ENCODE results near the gene NR6A1.
"Not testable (repeated sequence)": the region's sequence is repeated elsewhere in the genome, so short reads cannot be mapped to it uniquely, and the experiment has no call there.

The NR6A1 gene

DNA sequence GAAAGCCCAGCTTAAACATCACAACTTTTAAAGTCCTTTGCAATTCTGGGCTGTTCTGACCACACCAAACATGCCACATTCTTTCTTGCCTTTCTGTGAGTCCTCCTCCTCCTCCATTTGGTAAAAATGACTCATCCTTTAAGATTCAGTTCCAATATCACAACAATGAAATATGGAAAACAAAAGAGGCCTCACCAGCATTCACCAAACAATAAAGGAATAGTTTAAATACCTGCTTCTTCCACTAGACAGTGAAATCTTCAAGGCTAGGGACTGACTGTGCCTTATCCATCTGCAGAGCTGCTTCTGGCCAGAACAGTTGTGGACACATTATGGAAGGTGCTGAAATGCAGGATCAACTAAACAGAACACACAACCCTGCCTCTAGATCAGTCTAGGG lies 36.0 kb downstream of the NR6A1 start:
- Histone ChIP-seq H3K27ac (no peak overlapping the region), H3K4me3 (no peak overlapping the region), H3K9me3 (ENCODE audit: low read depth, low read length) (no peaks in the 10 kb centered on the region), H3K36me3 (ENCODE audit: insufficient read depth, low read length) (no peaks in the 10 kb centered on the region), H3K9ac (ENCODE audit: insufficient read length) (no peak overlapping the region)
- TF ChIP-seq FOXP2 (optimal IDR thresholded peaks at IDR 0.05; ENCODE audit: control extremely low read depth, extremely low read length, insufficient read depth), result no peak
- TF ChIP-seq EZH2 (IDR thresholded peaks at IDR 0.05), result no peak
- TF ChIP-seq POLR2AphosphoS5 (IDR thresholded peaks at IDR 0.05; ENCODE audit: borderline replicate concordance, low read depth, low read length), result no peak
- no peak for DNase-seq (ENCODE audit: low read depth, low spot score)

DNA sequence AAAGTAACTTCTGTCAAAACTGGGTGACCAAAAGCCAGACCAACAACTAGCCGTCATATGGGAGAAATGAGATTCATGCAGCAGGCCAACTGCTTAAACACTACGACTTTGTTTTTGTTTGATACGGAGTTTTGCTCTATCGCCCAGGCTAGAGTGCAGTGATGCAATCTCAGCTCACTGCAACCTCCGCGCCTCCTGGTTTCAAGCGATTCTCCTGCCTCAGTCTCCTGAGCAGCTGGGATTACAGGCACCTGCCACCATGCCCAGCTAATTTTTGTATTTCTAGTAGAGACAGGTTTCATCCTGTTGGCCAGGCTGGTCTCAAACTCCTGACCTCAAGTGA lies 36.4 kb downstream of the NR6A1 start:
- not testable (repeated sequence) for DNase-seq (ENCODE audit: low read depth, low spot score); H3K27ac ChIP-seq; H3K36me3 ChIP-seq (ENCODE audit: insufficient read depth, low read length); H3K9ac ChIP-seq (ENCODE audit: insufficient read length); H3K4me3 ChIP-seq; H3K9me3 ChIP-seq (ENCODE audit: low read depth, low read length)

DNA sequence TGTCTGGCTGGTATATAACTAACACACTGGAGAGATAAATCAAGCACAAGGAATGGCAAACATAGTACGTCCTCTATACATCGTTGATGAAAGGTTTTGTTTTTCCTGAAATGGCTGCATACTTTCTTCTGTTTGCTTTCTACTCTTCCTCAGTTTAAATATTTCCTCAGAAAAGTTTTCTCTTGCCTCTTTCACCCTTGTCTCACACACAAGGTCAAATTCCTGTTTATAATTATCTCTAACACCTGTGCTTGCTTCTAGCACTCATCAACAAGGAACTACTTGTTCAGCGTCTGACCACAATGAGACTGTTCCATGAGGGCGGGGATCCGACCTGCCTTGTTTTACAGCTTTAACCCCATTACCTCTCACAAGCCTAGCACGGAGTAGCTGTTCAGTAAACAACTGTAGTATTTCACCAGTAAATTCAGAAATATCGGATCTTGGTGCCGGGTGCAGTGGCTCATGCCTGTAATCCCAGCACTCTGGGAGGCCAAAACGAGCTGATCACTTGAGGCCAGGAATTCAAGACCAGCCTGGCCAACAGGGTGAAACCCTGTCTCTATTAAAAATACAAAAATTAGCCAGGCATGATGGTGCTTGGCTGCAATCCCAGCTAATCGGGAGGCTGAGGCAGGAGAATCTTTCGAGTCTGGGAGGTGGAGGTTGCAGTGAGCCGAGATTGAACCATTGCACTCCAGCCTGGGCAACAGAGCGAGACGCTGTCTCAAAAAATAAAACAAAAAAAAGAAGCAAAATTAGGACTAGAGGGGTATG lies 37.0 kb downstream of the NR6A1 start:
- H3K9ac ChIP-seq (ENCODE audit: insufficient read length), result no peak overlapping the region

DNA sequence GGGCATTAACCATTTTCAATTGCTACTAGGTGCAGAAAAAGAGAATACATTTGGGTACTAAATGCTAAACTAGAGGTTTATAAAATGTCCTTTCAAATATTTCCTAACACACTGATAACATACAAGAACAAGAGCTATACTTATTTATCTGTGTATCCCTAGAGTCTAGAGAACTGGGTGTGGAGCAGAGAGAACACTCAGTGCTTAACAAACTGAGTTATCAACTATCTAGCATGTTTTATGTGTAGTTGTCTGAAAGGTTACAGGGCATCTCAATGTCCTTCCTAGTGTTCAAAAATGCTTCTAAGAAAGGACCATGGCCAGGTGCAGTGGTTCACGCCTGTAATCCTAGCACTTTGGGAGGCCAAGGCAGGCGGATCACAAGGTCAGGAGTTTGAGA lies 40.3 kb downstream of the NR6A1 start:
- H3K9me3 ChIP-seq (ENCODE audit: low read depth, low read length), result no peaks in the 10 kb centered on the region
- H3K9ac ChIP-seq (ENCODE audit: insufficient read length), result no peak overlapping the region
- TF ChIP-seq EZH2 (IDR thresholded peaks at IDR 0.05) (no peak), POLR2AphosphoS5 (IDR thresholded peaks at IDR 0.05; ENCODE audit: borderline replicate concordance, low read depth, low read length) (no peak), FOXP2 (optimal IDR thresholded peaks at IDR 0.05; ENCODE audit: control extremely low read depth, extremely low read length, insufficient read depth) (no peak)
- DNase-seq (ENCODE audit: low read depth, low spot score), result no peak
- no peak overlapping the region for H3K27ac ChIP-seq
- no peaks in the 10 kb centered on the region for H3K36me3 ChIP-seq (ENCODE audit: insufficient read depth, low read length)
- H3K4me3 ChIP-seq, result no peak overlapping the region

More for the DNA sequence above, 37.0 kb downstream of the NR6A1 start:
- DNase-seq (ENCODE audit: low read depth, low spot score), result no peak
- Histone ChIP-seq H3K4me3 (no peak overlapping the region), H3K9me3 (ENCODE audit: low read depth, low read length) (no peaks in the 10 kb centered on the region), H3K36me3 (ENCODE audit: insufficient read depth, low read length) (no peaks in the 10 kb centered on the region), H3K27ac (no peak overlapping the region)
- TF ChIP-seq POLR2AphosphoS5 (IDR thresholded peaks at IDR 0.05; ENCODE audit: borderline replicate concordance, low read depth, low read length) (no peak), EZH2 (IDR thresholded peaks at IDR 0.05) (no peak), FOXP2 (optimal IDR thresholded peaks at IDR 0.05; ENCODE audit: control extremely low read depth, extremely low read length, insufficient read depth) (no peak)

DNA sequence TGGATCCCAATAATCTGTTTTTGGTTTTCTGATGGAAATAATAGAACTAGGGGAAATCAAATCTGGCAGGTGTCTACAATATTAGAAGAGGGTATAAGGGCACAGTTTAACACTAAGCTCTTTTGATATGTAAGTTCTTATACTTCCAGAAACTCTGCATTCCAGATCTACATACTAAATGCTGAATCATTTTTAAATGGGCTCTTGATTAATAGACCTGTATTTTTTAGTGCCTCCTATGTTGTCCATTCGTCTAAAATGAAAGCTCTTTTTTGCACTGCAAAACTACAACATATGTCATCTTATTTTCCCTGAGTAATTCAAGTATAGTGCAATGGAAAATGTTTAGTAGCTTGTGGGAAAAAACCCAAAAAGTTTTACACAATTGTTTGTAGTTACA lies 44.2 kb downstream of the NR6A1 start:
- TF ChIP-seq EZH2 (IDR thresholded peaks at IDR 0.05), result no peak
- TF ChIP-seq POLR2AphosphoS5 (IDR thresholded peaks at IDR 0.05; ENCODE audit: borderline replicate concordance, low read depth, low read length), result no peak
- no peak for TF ChIP-seq FOXP2 (optimal IDR thresholded peaks at IDR 0.05; ENCODE audit: control extremely low read depth, extremely low read length, insufficient read depth)
- H3K27ac ChIP-seq, result no peak overlapping the region
- H3K4me3 ChIP-seq, result no peak overlapping the region
- DNase-seq (ENCODE audit: low read depth, low spot score), result no peak
- no peak overlapping the region for H3K9ac ChIP-seq (ENCODE audit: insufficient read length)
- no peaks in the 10 kb centered on the region for H3K9me3 ChIP-seq (ENCODE audit: low read depth, low read length)
- H3K36me3 ChIP-seq (ENCODE audit: insufficient read depth, low read length), result no peaks in the 10 kb centered on the region

DNA sequence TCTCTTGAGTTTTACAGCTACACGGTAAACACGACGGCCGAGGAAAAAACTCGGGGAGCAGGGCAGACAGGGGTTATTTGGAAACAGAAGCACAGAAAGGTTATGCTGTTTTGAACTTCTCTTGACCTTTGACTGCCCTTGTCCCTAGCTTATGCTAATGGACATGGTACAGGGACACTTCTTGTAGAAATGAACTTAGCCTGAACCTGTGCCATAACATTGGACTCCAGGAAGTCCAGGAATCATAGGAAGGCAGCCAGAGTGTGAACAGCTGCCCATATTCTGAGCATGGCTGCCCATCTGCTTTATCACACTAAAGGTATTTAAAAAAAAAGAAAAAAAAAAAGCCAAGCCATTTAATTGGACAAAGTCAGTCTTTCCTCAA lies 46.1 kb downstream of the NR6A1 start:
- no peak for DNase-seq (ENCODE audit: low read depth, low spot score)
- H3K36me3 ChIP-seq (ENCODE audit: insufficient read depth, low read length), result no peaks in the 10 kb centered on the region
- no peak overlapping the region for H3K9ac ChIP-seq (ENCODE audit: insufficient read length)
- no peak overlapping the region for H3K27ac ChIP-seq
- TF ChIP-seq EZH2 (IDR thresholded peaks at IDR 0.05) (no peak), POLR2AphosphoS5 (IDR thresholded peaks at IDR 0.05; ENCODE audit: borderline replicate concordance, low read depth, low read length) (no peak), FOXP2 (optimal IDR thresholded peaks at IDR 0.05; ENCODE audit: control extremely low read depth, extremely low read length, insufficient read depth) (no peak)
- H3K4me3 ChIP-seq, result no peak overlapping the region
- no peaks in the 10 kb centered on the region for H3K9me3 ChIP-seq (ENCODE audit: low read depth, low read length)

DNA sequence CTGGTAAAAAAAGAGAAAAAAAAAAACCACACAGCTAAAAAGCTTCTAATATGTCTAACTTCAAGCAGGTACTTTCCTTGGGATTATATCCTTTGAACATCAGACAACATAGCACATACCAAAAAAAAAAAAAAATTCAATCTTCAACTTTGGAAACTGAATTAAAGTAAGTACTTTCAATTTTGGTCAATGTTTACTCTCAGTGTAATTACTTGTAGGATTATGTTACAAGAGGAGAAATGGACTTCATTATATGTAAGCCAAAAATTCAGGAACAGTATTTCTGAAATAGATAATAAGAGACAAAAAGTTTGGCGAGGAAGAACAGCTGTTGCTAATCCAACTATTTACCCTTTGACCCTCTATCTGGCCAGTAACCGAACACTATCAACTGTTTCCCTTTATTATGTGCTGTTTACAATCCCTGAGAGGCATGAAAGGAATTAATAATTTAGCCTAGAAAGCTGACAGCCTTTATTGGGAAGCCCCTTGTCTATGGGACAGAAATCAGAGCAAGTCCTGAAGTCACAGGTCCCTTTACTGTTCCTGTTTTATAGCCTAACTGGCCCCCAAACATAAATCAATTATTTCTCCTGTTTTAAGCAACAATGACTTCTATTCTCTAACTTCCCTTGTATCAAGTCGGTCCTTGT lies 46.6 kb downstream of the NR6A1 start:
- H3K4me3 ChIP-seq, result no peak overlapping the region
- TF ChIP-seq FOXP2 (optimal IDR thresholded peaks at IDR 0.05; ENCODE audit: control extremely low read depth, extremely low read length, insufficient read depth), result no peak
- no peak for TF ChIP-seq EZH2 (IDR thresholded peaks at IDR 0.05)
- no peak for TF ChIP-seq POLR2AphosphoS5 (IDR thresholded peaks at IDR 0.05; ENCODE audit: borderline replicate concordance, low read depth, low read length)

DNA sequence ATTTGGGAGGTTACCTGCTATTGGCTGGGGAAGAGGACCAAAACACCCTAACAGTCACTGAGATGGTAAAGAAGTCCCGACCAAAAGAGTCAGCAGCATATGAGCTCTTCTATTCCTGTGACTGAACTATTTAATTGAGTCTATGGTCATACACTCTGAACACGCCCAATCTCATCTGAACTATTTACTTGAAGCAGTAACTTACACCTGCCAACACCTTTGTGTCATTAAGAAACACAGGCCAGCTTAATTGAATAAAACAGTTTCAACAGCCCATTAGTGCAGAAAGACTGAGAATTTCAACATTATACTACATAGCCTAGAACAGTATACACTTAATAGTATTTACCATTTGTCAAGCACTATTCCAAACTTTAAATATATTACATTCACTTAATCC lies 47.8 kb downstream of the NR6A1 start:
- TF ChIP-seq POLR2AphosphoS5 (IDR thresholded peaks at IDR 0.05; ENCODE audit: borderline replicate concordance, low read depth, low read length) (no peak), EZH2 (IDR thresholded peaks at IDR 0.05) (no peak), FOXP2 (optimal IDR thresholded peaks at IDR 0.05; ENCODE audit: control extremely low read depth, extremely low read length, insufficient read depth) (no peak)
- no peak for DNase-seq (ENCODE audit: low read depth, low spot score)
- H3K27ac ChIP-seq, result no peak overlapping the region
- H3K4me3 ChIP-seq, result no peak overlapping the region
- no peak overlapping the region for H3K9ac ChIP-seq (ENCODE audit: insufficient read length)
- no peaks in the 10 kb centered on the region for H3K9me3 ChIP-seq (ENCODE audit: low read depth, low read length)
- no peaks in the 10 kb centered on the region for H3K36me3 ChIP-seq (ENCODE audit: insufficient read depth, low read length)

More for the DNA sequence above, 46.6 kb downstream of the NR6A1 start:
- H3K9me3 ChIP-seq (ENCODE audit: low read depth, low read length), result no peaks in the 10 kb centered on the region
- no peaks in the 10 kb centered on the region for H3K36me3 ChIP-seq (ENCODE audit: insufficient read depth, low read length)
- no peak for DNase-seq (ENCODE audit: low read depth, low spot score)
- no peak overlapping the region for H3K9ac ChIP-seq (ENCODE audit: insufficient read length)
- H3K27ac ChIP-seq, result no peak overlapping the region
